IMR-90 (cell line): Measurements from ENCODE around the gene KIF18B. TPM values are rescaled to one million over a fixed set of nuclear protein-coding genes. Genes with fewer than 3 reads are reported as not detected.
A peak's percentile ranks its signal among the peaks of the same experiment; 100 is the strongest.

ENCODE experiments used
- ATAC-seq: fragments of 200-7000 bp; cut with Tn5 transposase; 2 replicates; pipeline ENCODE4 v1.9.1; 2020; ENCODE audit warnings: low read depth, mild to moderate bottlenecking, moderate library complexity
- BruUV-seq: library from RNA; stranded (reverse); fragments of 400-500 nt; replicated peaks from 2 replicates; lab custom pipeline; 2021; lab: Mats Ljungman, UMichigan
- CTCF ChIA-PET: fragments of 300-600 bp; formaldehyde crosslinking; extraction: SDS; loops from one replicate; lab custom pipeline; 2021; ENCODE audit warnings: antibody characterized with exemption; lab: Yijun Ruan, JAX
- POLR2A ChIA-PET: fragments of 300-600 bp; sonication (Branson Sonifier 250); formaldehyde crosslinking; loops from one replicate; lab custom pipeline; 2022; ENCODE audit warnings: antibody characterized with exemption; ENCODE audit not compliant: unreplicated experiment; lab: Charles Lee
- DNase-seq: peaks from one replicate; pipeline ENCODE4 v3.0.0; 2013
- H2AFZ ChIP-seq: replicated peaks from 2 replicates; pipeline ENCODE3; 2013; ENCODE audit warnings: low read length, mild to moderate bottlenecking; ENCODE audit not compliant: poor library complexity
- H2AK5ac ChIP-seq: 2 replicates; pipeline ENCODE4 v1.6.1; 2013; ENCODE audit warnings: low read depth, low read length, inconsistent platforms
- H2AK9ac ChIP-seq: replicated peaks from 2 replicates; pipeline ENCODE3; 2013; ENCODE audit warnings: mild to moderate bottlenecking, low read depth, low read length, moderate library complexity; ENCODE audit not compliant: poor library complexity
- H2BK120ac ChIP-seq: 2 replicates; pipeline ENCODE4 v1.6.1; 2013; ENCODE audit warnings: low read depth, low read length, inconsistent platforms
- H2BK15ac ChIP-seq: 3 replicates; pipeline ENCODE4 v1.6.1; 2013; ENCODE audit warnings: low read depth, low read length, inconsistent platforms
- H2BK20ac ChIP-seq: 2 replicates; pipeline ENCODE4 v1.6.1; 2013; ENCODE audit warnings: low read depth, mild to moderate bottlenecking, inconsistent platforms, low read length, moderate library complexity
- H2BK5ac ChIP-seq: 2 replicates; pipeline ENCODE4 v1.6.1; 2013; ENCODE audit warnings: mild to moderate bottlenecking, low read depth, low read length, inconsistent platforms; ENCODE audit not compliant: poor library complexity, severe bottlenecking
- H3K14ac ChIP-seq: replicated peaks from 2 replicates; pipeline ENCODE4 v1.6.1; 2013; ENCODE audit warnings: low read depth, low read length, inconsistent platforms
- H3K18ac ChIP-seq: 2 replicates; pipeline ENCODE4 v1.6.1; 2013; ENCODE audit warnings: low read depth, low read length, control low read depth
- H3K23ac ChIP-seq: 2 replicates; pipeline ENCODE4 v1.6.1; 2013; ENCODE audit warnings: low read depth, low read length, inconsistent platforms
- H3K27ac ChIP-seq: 2 replicates; pipeline ENCODE4 v1.5.1; 2013; ENCODE audit warnings: mild to moderate bottlenecking, control low read depth, low read length; ENCODE audit not compliant: insufficient read depth
- H3K27me3 ChIP-seq: 2 replicates; pipeline ENCODE4 v1.6.1; 2013; ENCODE audit warnings: low read length; ENCODE audit not compliant: control insufficient read depth, insufficient read depth
- H3K36me3 ChIP-seq: 2 replicates; pipeline ENCODE4 v1.6.1; 2013; ENCODE audit warnings: low read length, mixed read lengths; ENCODE audit not compliant: control insufficient read depth, insufficient read depth
- H3K4ac ChIP-seq: 2 replicates; pipeline ENCODE4 v1.6.1; 2013; ENCODE audit warnings: low read depth, low read length, inconsistent platforms
- H3K4me1 ChIP-seq: 2 replicates; pipeline ENCODE4 v1.6.1; 2013; ENCODE audit warnings: low read length, mixed read lengths; ENCODE audit not compliant: control insufficient read depth, insufficient read depth
- H3K4me2 ChIP-seq: 2 replicates; pipeline ENCODE4 v1.6.1; 2013; ENCODE audit warnings: low read depth, mild to moderate bottlenecking, control low read depth, low read length, moderate library complexity
- H3K4me3 ChIP-seq: 2 replicates; pipeline ENCODE4 v1.5.1; 2013; ENCODE audit warnings: low read depth, mild to moderate bottlenecking, control low read depth, low read length, moderate library complexity; ENCODE audit not compliant: insufficient read depth
- H3K56ac ChIP-seq: 2 replicates; pipeline ENCODE4 v1.6.1; 2013; ENCODE audit warnings: low read length, inconsistent platforms; ENCODE audit not compliant: insufficient read depth; ENCODE audit errors: extremely low read depth
- H3K79me1 ChIP-seq, 2 experiments: 2 replicates each; pipeline ENCODE4 v1.6.1; 2013; ENCODE audit warnings: low read length in 2 of 2, inconsistent platforms in 1 of 2, low read depth in 1 of 2
- H3K9ac ChIP-seq: 2 replicates; pipeline ENCODE4 v1.6.1; 2013; ENCODE audit warnings: low read depth, low read length, control low read depth
- H3K9me1 ChIP-seq: 2 replicates; pipeline ENCODE4 v1.6.1; 2013; ENCODE audit warnings: low read length, inconsistent platforms; ENCODE audit not compliant: insufficient read depth
- H3K9me3 ChIP-seq: 2 replicates; pipeline ENCODE4 v1.6.1; 2013; ENCODE audit warnings: low read length; ENCODE audit not compliant: control insufficient read depth, insufficient read depth
- H4K20me1 ChIP-seq: 2 replicates; pipeline ENCODE4 v1.6.1; 2013; ENCODE audit warnings: low read length, inconsistent platforms; ENCODE audit not compliant: insufficient read depth
- H4K5ac ChIP-seq: 2 replicates; pipeline ENCODE4 v1.6.1; 2013; ENCODE audit warnings: mild to moderate bottlenecking, low read depth, low read length, control low read depth
- H4K8ac ChIP-seq, 2 experiments: 2 replicates each; pipeline ENCODE4 v1.6.1; 2013; ENCODE audit warnings: low read depth in 2 of 2, low read length in 2 of 2, control low read depth in 1 of 2, inconsistent platforms in 1 of 2
- H4K91ac ChIP-seq: 2 replicates; pipeline ENCODE4 v1.6.1; 2013; ENCODE audit warnings: low read depth, low read length, inconsistent platforms; ENCODE audit not compliant: insufficient read depth
- BHLHE40 ChIP-seq: fragments of 150-350 bp; IDR thresholded peaks from 2 replicates; pipeline ENCODE4 v1.6.1; 2016; ENCODE audit warnings: mild to moderate bottlenecking, low read depth, low read length
- ELK1 ChIP-seq: fragments of 150-350 bp; IDR thresholded peaks from 2 replicates; pipeline ENCODE4 v1.6.1; 2016; ENCODE audit warnings: low read depth, mild to moderate bottlenecking, low read length, moderate library complexity, borderline replicate concordance
- FOS ChIP-seq: fragments of 150-350 bp; IDR thresholded peaks from 2 replicates; pipeline ENCODE4 v1.6.1; 2016; ENCODE audit warnings: low read depth, low read length
- MAFK ChIP-seq: IDR thresholded peaks from 2 replicates; pipeline ENCODE4 v1.6.1; 2012; ENCODE audit warnings: low read depth, low read length, improper control_type of control experiment
- MAZ ChIP-seq: IDR thresholded peaks from 2 replicates; pipeline ENCODE4 v1.6.1; 2012; ENCODE audit warnings: low read depth, mild to moderate bottlenecking, low read length, improper control_type of control experiment, moderate library complexity, borderline replicate concordance
- MXI1 ChIP-seq: IDR thresholded peaks from 2 replicates; pipeline ENCODE4 v1.6.1; 2012; ENCODE audit warnings: low read depth, mild to moderate bottlenecking, low read length, moderate library complexity, borderline replicate concordance
- NFE2L2 ChIP-seq: fragments of 150-350 bp; IDR thresholded peaks from 2 replicates; pipeline ENCODE4 v1.6.1; 2016; ENCODE audit warnings: low read depth, mild to moderate bottlenecking, low read length
- POLR2A ChIP-seq: IDR thresholded peaks from 2 replicates; pipeline ENCODE4 v1.6.1; 2012; ENCODE audit warnings: mild to moderate bottlenecking, low read depth, low read length
- RCOR1 ChIP-seq: IDR thresholded peaks from 2 replicates; pipeline ENCODE4 v1.6.1; 2012; ENCODE audit warnings: mild to moderate bottlenecking, low read length, improper control_type of control experiment; ENCODE audit not compliant: insufficient replicate concordance
- WGBS, 2 experiments: methylation state at CpG; one replicate each; pipeline versions ENCODE4 v1.1.5 to v1.1.7; 2013; ENCODE audit warnings: missing lambda C conversion rate in 2 of 2; ENCODE audit not compliant: insufficient read length in 1 of 2; ENCODE audit errors: extremely low coverage in 2 of 2; 5-methylcytosine and 5-hydroxymethylcytosine counted together
- dilution Hi-C: fragments of 300-500 bp; cut with HindIII; formaldehyde crosslinking; loops from one replicate; pipeline ENCODE4 v1.14.3; 2018; ENCODE audit warnings: low sequenced_read_pairs; ENCODE audit not compliant: unreplicated experiment
- in situ Hi-C: fragments of 300-500 bp; cut with MboI; formaldehyde crosslinking; loops from 3 replicates; pipeline ENCODE4 v1.14.3; 2019; ENCODE audit warnings: low sequenced_read_pairs, inconsistent platforms, mixed read lengths
- intact Hi-C: fragments of 100-400 bp; cut with micrococcal nuclease; formaldehyde crosslinking; loops from 2 replicates; pipeline ENCODE4 v1.10.0; 2022
- polyA plus RNA-seq, 3 experiments: library from polyadenylated mRNA; depleted of rRNA; stranded (reverse); fragments of >200 nt; gene quantifications; 2 replicates each; pipeline ENCODE4 v1.2.3, GENCODE V29; 2012; ENCODE audit warnings: low replicate concordance in 1 of 3
- total RNA-seq: library from RNA; depleted of rRNA; stranded (reverse); fragments of >200 nt; gene quantifications from 2 replicates; pipeline ENCODE4 v1.2.3, GENCODE V29; 2012

The KIF18B gene
- total and polyA plus RNA-seq, 2 of the 4 experiments (the other 2 are of a cell fraction): 1.3 to 16.0 TPM

- no peak for TF ChIP-seq RCOR1
- TF ChIP-seq BHLHE40: no peak
- no peak for TF ChIP-seq MAFK
- no peak for TF ChIP-seq MXI1
- TF ChIP-seq NFE2L2: no peak
- TF ChIP-seq POLR2A: no peak
- TF ChIP-seq FOS: no peak
- TF ChIP-seq ELK1: no peak
- no peak for TF ChIP-seq MAZ
- peak overlapping the region; percentile 68 for H2AK9ac ChIP-seq
- WGBS, 2 experiments: 73% methylated on average over 13 of the region's 19 CpGs; no CpG with 5 or more reads in 1 of the 2 experiments
- no peak overlapping the region for H3K27ac ChIP-seq
- no peak for ATAC-seq
- ChIA-PET CTCF (no interaction called here), POLR2A (no interaction called here)
- no peak overlapping the region for H4K91ac ChIP-seq
- H4K8ac ChIP-seq: no peak overlapping the region; a peak in 1 of 4 replicates
- dilution Hi-C loops (no loop called here), intact Hi-C loops (no loop called here), in situ Hi-C loops (no loop called here)
- no peaks in the 10 kb centered on the region for H3K79me1 ChIP-seq
- no peak overlapping the region for H2BK5ac ChIP-seq
- H3K14ac ChIP-seq: no peak overlapping the region
- no peak overlapping the region for H2BK120ac ChIP-seq
- peak overlapping the region; percentile 27 for H2AFZ ChIP-seq
- peaks cover 4% of the 10 kb centered on the region for H3K9me1 ChIP-seq
- H3K27me3 ChIP-seq: peaks cover 43% of the 10 kb centered on the region
- H3K4me1 ChIP-seq: peaks cover 11% of the 10 kb centered on the region
- H3K4me2 ChIP-seq: no peak overlapping the region
- H3K18ac ChIP-seq: no peak overlapping the region
- H2BK15ac ChIP-seq: no peak overlapping the region; the same call in 2 of the 3 replicates
- no peaks in the 10 kb centered on the region for H3K9me3 ChIP-seq
- H3K56ac ChIP-seq: no peak overlapping the region
- no peak overlapping the region for H3K4me3 ChIP-seq
- no peak overlapping the region for H4K5ac ChIP-seq
- no peaks in the 10 kb centered on the region; the same call in 1 of the 2 replicates for H4K20me1 ChIP-seq
- H3K9ac ChIP-seq: no peak overlapping the region
- H2BK20ac ChIP-seq: no peak overlapping the region
- DNase-seq: no peak
- no TSS peak for BruUV-seq
- no peak overlapping the region for H3K23ac ChIP-seq
- H3K4ac ChIP-seq: no peak overlapping the region
- H2AK5ac ChIP-seq: no peak overlapping the region
- H3K36me3 ChIP-seq: no peaks in the 10 kb centered on the region
Observed at GRCh38 chr17:44969144-44969780, 21.7 kb upstream of the KIF18B start.
